PC-3 (cell line): ENCODE data around the gene CACNA1S.

ENCODE experiments used
- EZH2 ChIP-seq: fragments of 300-600 bp; sonication (generic); IDR thresholded peaks from one replicate; pipeline ENCODE4 v1.6.1; 2017; ENCODE audit warnings: antibody characterized with exemption, mild to moderate bottlenecking, low read length; ENCODE audit not compliant: unreplicated experiment
- TF ChIP-seq, protein P1 (sequence below): fragments of 300-600 bp; sonication (generic); conservative IDR thresholded peaks from 2 replicates; pipeline ENCODE4 v1.5.1; 2017; ENCODE audit warnings: antibody characterized with exemption, low read depth, mild to moderate bottlenecking, low read length

DNA sequence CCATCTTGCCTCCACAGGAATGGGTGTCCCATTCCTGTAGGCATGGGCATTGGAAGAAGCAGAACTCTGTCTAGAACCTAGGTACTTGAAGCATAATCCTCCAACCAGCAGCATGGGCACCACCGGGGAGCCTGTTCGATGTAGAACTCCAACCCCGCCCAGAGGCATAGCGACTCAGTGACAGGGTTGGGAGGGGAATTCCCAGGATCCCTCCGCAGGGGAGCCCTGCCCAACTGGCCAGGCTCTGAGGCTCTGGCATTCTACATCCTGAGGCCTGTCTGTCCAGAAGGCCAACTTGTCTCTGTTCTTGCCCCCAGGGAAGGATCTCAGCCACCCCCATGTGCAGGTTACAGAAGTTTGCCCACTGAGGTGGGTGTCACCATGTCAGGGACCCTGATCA lies 38.2 kb downstream of the CACNA1S start:
- no peak for TF ChIP-seq EZH2
- TF ChIP-seq, protein P1, sequence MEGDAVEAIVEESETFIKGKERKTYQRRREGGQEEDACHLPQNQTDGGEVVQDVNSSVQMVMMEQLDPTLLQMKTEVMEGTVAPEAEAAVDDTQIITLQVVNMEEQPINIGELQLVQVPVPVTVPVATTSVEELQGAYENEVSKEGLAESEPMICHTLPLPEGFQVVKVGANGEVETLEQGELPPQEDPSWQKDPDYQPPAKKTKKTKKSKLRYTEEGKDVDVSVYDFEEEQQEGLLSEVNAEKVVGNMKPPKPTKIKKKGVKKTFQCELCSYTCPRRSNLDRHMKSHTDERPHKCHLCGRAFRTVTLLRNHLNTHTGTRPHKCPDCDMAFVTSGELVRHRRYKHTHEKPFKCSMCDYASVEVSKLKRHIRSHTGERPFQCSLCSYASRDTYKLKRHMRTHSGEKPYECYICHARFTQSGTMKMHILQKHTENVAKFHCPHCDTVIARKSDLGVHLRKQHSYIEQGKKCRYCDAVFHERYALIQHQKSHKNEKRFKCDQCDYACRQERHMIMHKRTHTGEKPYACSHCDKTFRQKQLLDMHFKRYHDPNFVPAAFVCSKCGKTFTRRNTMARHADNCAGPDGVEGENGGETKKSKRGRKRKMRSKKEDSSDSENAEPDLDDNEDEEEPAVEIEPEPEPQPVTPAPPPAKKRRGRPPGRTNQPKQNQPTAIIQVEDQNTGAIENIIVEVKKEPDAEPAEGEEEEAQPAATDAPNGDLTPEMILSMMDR: no peak
